Peyer's patch (tissue), 4 donors: ENCODE measurements around the gene MINPP1. TPM values are rescaled to one million over a fixed set of nuclear protein-coding genes. Genes with fewer than 3 reads are reported as not detected.

Experiments
- DNase-seq, 3 donors: peaks; one replicate each; pipeline ENCODE4 v3.0.0-alpha.2; 2017 to 2019
- H3K27ac ChIP-seq, 4 donors: fragments of 200-600 bp; sonication (generic); one replicate each; pipeline ENCODE4 v1.5.1; 2016 to 2019
- H3K27me3 ChIP-seq, 2 donors: fragments of 200-600 bp; sonication (generic); one replicate each; pipeline ENCODE4 v1.5.1; 2019
- H3K36me3 ChIP-seq, 3 donors: fragments of 200-600 bp; sonication (generic); one replicate each; pipeline ENCODE4 v1.5.1; 2016 to 2019
- H3K4me1 ChIP-seq, 4 donors: fragments of 200-600 bp; sonication (generic); one replicate each; pipeline ENCODE4 v1.5.1; 2016 to 2019
- H3K4me3 ChIP-seq, 4 donors: fragments of 200-600 bp; sonication (generic); 1 replicate in 3 of 4; 2 replicates in 1 of 4; pipeline ENCODE4 v1.5.1; 2016 to 2019; ENCODE audit warnings: mild to moderate bottlenecking in 1 of 4
- H3K9me3 ChIP-seq, 4 donors: fragments of 200-600 bp; sonication (generic); one replicate each; pipeline ENCODE4 v1.5.1; 2016 to 2019; ENCODE audit warnings: mild to moderate bottlenecking in 1 of 4
- CTCF ChIP-seq, 6 experiments: fragments of 450-650 bp in 4 of 6; fragments of 200-600 bp in 2 of 6; sonication (generic) in 1 of 6; IDR thresholded peaks; one replicate each; pipeline ENCODE4 v1.5.1; 2017 to 2019; ENCODE audit warnings: antibody characterized with exemption in 6 of 6, mild to moderate bottlenecking in 3 of 6, moderate library complexity in 1 of 6
- POLR2A ChIP-seq, 2 donors: fragments of 450-650 bp; IDR thresholded peaks; one replicate each; pipeline ENCODE4 v1.5.1; 2017; ENCODE audit warnings: antibody characterized with exemption in 2 of 2, mild to moderate bottlenecking in 2 of 2, moderate library complexity in 2 of 2
- total RNA-seq, 4 donors: library from RNA; depleted of rRNA; stranded (reverse); fragments of >200 nt; gene quantifications; one replicate each; pipeline ENCODE4 v1.1.0, GENCODE V29; 2016

MINPP1 gene
- total RNA-seq, 4 donors from 2014 or later, result 5.8 to 35.2 (median 20.6) TPM

DNA sequence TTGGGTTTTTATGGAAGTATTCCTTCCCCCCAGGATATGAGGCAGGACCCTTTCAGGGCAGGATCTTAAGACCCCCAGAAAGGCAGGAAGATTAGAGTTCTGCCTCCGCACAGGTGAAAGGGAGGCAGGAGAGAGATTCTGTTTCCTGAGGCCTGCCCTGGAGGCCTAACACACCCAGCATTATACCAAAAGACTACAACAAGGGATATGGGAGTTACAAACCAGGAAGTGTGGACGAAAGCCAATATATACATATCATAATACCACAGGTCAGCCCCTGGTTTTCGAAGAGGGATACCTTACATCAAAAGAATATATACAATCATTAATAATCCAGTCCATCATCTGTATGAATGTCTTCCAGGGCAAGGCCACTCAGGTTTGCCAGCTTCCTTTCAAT, 14.2 kb downstream of the MINPP1 start:
- Histone ChIP-seq H3K36me3 (peaks cover 0 to 46% (median 0%) of the 10 kb centered on the region in 3 donors), H3K4me1 (no peaks in the 10 kb centered on the region), H3K27me3 (no peaks in the 10 kb centered on the region), H3K4me3 (no peak overlapping the region), H3K9me3 (no peaks in the 10 kb centered on the region), H3K27ac (no peak overlapping the region)
- TF ChIP-seq CTCF (IDR thresholded peaks at IDR 0.05), result no peak
- TF ChIP-seq POLR2A (IDR thresholded peaks at IDR 0.05), result no peak
- DNase-seq, result no peak

GRCh38 chr10:87519582-87519981, 14.9 kb downstream of the MINPP1 start:
- TF ChIP-seq POLR2A (IDR thresholded peaks at IDR 0.05) (no peak), CTCF (IDR thresholded peaks at IDR 0.05) (no peak)
- H3K27ac ChIP-seq, result no peak overlapping the region
- H3K36me3 ChIP-seq, result peaks cover 0 to 40% (median 0%) of the 10 kb centered on the region in 3 donors

DNA sequence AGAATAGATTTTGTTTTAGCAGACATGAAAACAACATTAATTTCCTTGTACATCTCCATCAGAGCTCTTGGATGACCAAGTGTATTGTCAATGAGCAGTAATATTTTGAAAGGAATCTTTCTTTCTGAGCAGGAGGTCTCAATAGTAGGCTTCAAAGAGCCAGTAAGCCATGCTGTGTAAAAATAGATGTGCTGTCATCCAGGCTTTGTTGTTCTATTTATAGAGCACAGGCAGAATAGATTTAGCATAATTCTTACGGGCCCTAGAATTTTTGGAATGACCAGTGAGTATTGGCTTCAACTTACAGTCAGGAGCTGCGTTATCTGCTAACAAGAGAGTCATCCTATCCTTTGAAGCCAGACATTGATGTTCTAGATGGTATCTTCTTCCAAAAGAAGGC, 19.0 kb downstream of the MINPP1 start:
- peaks cover 0 to 35% (median 0%) of the 10 kb centered on the region in 3 donors for H3K36me3 ChIP-seq
- no peak overlapping the region for H3K27ac ChIP-seq
- H3K4me3 ChIP-seq, result no peak overlapping the region
- H3K27me3 ChIP-seq, result no peaks in the 10 kb centered on the region
- no peaks in the 10 kb centered on the region for H3K4me1 ChIP-seq
- no peak for DNase-seq
- TF ChIP-seq POLR2A (IDR thresholded peaks at IDR 0.05), result no peak
- TF ChIP-seq CTCF (IDR thresholded peaks at IDR 0.05), result no peak
- no peaks in the 10 kb centered on the region for H3K9me3 ChIP-seq

More at GRCh38 chr10:87519582-87519981, 14.9 kb downstream of the MINPP1 start:
- Histone ChIP-seq H3K27me3 (no peaks in the 10 kb centered on the region), H3K4me3 (no peak overlapping the region), H3K4me1 (no peaks in the 10 kb centered on the region), H3K9me3 (no peaks in the 10 kb centered on the region)
- no peak for DNase-seq

- H3K4me3 ChIP-seq, result no peak overlapping the region
- H3K27ac ChIP-seq, result no peak overlapping the region
- H3K9me3 ChIP-seq, result no peaks in the 10 kb centered on the region
- DNase-seq, result no peak
- H3K27me3 ChIP-seq, result no peaks in the 10 kb centered on the region
- no peaks in the 10 kb centered on the region for H3K4me1 ChIP-seq
- TF ChIP-seq CTCF (IDR thresholded peaks at IDR 0.05) (no peak), POLR2A (IDR thresholded peaks at IDR 0.05) (no peak)
- peaks cover 0 to 35% (median 0%) of the 10 kb centered on the region in 3 donors for H3K36me3 ChIP-seq
These were observed 19.6 kb downstream of the MINPP1 start for GRCh38 chr10:87524296-87524695.

GRCh38 chr10:87531908-87532622, 27.4 kb downstream of the MINPP1 start:
- H3K27ac ChIP-seq, result peak overlapping the region in 2 of 4 donors; percentile 46 to 53
- peaks cover 0 to 11% (median 0%) of the 10 kb centered on the region in 3 donors for H3K36me3 ChIP-seq
- no peak overlapping the region for H3K4me3 ChIP-seq
- DNase-seq, result no peak
- TF ChIP-seq POLR2A (IDR thresholded peaks at IDR 0.05) (no peak), CTCF (IDR thresholded peaks at IDR 0.05) (no peak)
- H3K9me3 ChIP-seq, result no peaks in the 10 kb centered on the region
- H3K4me1 ChIP-seq, result no peaks in the 10 kb centered on the region
- no peaks in the 10 kb centered on the region for H3K27me3 ChIP-seq
